A549 (cell line): Measurements from ENCODE around the gene RAP1B. TPM values are rescaled to one million over a fixed set of nuclear protein-coding genes. Genes with fewer than 3 reads are reported as not detected.

Source experiments
- ATAC-seq, 2 experiments: fragments of 200-7000 bp in 1 of 2; fragments of >200 bp in 1 of 2; cut with Nextera tagmentation in 1 of 2; cut with Tn5 transposase in 1 of 2; 3 replicates each; pipeline versions ENCODE4 v1.8.0 to v1.9.1; 2018 to 2020; ENCODE audit warnings: mild to moderate bottlenecking in 1 of 2, moderate library complexity in 1 of 2
- CTCF ChIA-PET: fragments of 300-600 bp; sonication (Branson Sonifier 250); formaldehyde crosslinking; extraction: SDS; loops from one replicate; lab custom pipeline; 2021; ENCODE audit warnings: antibody characterized with exemption, inconsistent platforms; lab: Yijun Ruan, JAX
- POLR2A ChIA-PET: fragments of 350-600 bp; formaldehyde crosslinking; extraction: SDS; loops from one replicate; lab custom pipeline; 2021; ENCODE audit warnings: antibody characterized with exemption, inconsistent platforms; lab: Yijun Ruan, JAX
- DNase-seq, 2 experiments: peaks; one replicate each; pipeline versions ENCODE4 v3.0.0 to v3.0.0-alpha.2; 2011 to 2016; ENCODE audit warnings: low read depth in 1 of 2, low spot score in 1 of 2
- FAIRE-seq: peaks from 2 replicates; lab custom pipeline; 2011; peaks lifted over from hg19 to GRCh38; lab: Jason Lieb, UNC
- H3K27ac ChIP-seq, 2 experiments: fragments of >200 bp; sonication (Bioruptor Twin); formaldehyde crosslinking; 3 replicates each; pipeline ENCODE4 v1.5.1; 2016 to 2017
- H3K4me1 ChIP-seq: fragments of >200 bp; sonication (Bioruptor Twin); formaldehyde crosslinking; 3 replicates; pipeline ENCODE4 v1.6.1; 2016
- H3K4me2 ChIP-seq: fragments of >200 bp; sonication (Bioruptor Twin); formaldehyde crosslinking; 3 replicates; pipeline ENCODE4 v1.6.1; 2016
- H3K4me3 ChIP-seq: fragments of >200 bp; sonication (Bioruptor Twin); formaldehyde crosslinking; 3 replicates; pipeline ENCODE4 v1.5.1; 2016
- H3K9me3 ChIP-seq: fragments of >200 bp; sonication (Bioruptor Twin); formaldehyde crosslinking; 3 replicates; pipeline ENCODE4 v1.6.1; 2016
- CBX2 ChIP-seq: fragments of 200-600 bp; sonication (generic); IDR thresholded peaks from 2 replicates; pipeline ENCODE4 v1.6.1; 2016; ENCODE audit warnings: low read depth, mild to moderate bottlenecking, borderline replicate concordance
- CBX8 ChIP-seq: fragments of 200-600 bp; sonication (generic); IDR thresholded peaks from 2 replicates; pipeline ENCODE4 v1.6.1; 2016
- CHD2 ChIP-seq: fragments of 150-350 bp; IDR thresholded peaks from 2 replicates; pipeline ENCODE4 v1.6.1; 2014; ENCODE audit warnings: low read length; ENCODE audit not compliant: partially characterized antibody
- CHD4 ChIP-seq: fragments of 200-600 bp; sonication (generic); IDR thresholded peaks from 2 replicates; pipeline ENCODE4 v1.6.1; 2016; ENCODE audit warnings: antibody characterized with exemption, mild to moderate bottlenecking, borderline replicate concordance
- EHMT2 ChIP-seq: fragments of 200-600 bp; sonication (generic); IDR thresholded peaks from 2 replicates; pipeline ENCODE4 v1.6.1; 2016; ENCODE audit warnings: antibody characterized with exemption, low read depth, mild to moderate bottlenecking, moderate library complexity
- FOSB ChIP-seq: fragments of 250-450 bp; sonication (Bioruptor Pico); IDR thresholded peaks from 2 replicates; pipeline ENCODE4 v1.5.0; 2020; ENCODE audit warnings: mild to moderate bottlenecking, moderate library complexity
- FOSL2 ChIP-seq, 2 experiments: fragments of 450-650 bp in 1 of 2; fragments of >200 bp in 1 of 2; sonication (Bioruptor Twin) in 1 of 2; formaldehyde crosslinking; IDR thresholded peaks; 2 replicates each; pipeline versions ENCODE4 v1.5.0 to v1.6.1; 2016 to 2020; ENCODE audit warnings: mild to moderate bottlenecking in 1 of 2, moderate library complexity in 1 of 2
- FOXS1 ChIP-seq: fragments of 250-450 bp; sonication (Bioruptor Pico); IDR thresholded peaks from 2 replicates; pipeline ENCODE4 v1.5.0; 2020; ENCODE audit warnings: mild to moderate bottlenecking, moderate library complexity
- GATA3 ChIP-seq: IDR thresholded peaks from 2 replicates; pipeline ENCODE4 v1.6.1; 2012; ENCODE audit warnings: borderline replicate concordance
- HDAC2 ChIP-seq: fragments of 200-600 bp; sonication (generic); IDR thresholded peaks from 2 replicates; pipeline ENCODE4 v1.6.1; 2016
- HOXA7 ChIP-seq: fragments of 250-450 bp; sonication (Bioruptor Pico); IDR thresholded peaks from 2 replicates; pipeline ENCODE4 v1.5.0; 2020; ENCODE audit warnings: mild to moderate bottlenecking, moderate library complexity
- HOXB13 ChIP-seq: fragments of 250-450 bp; sonication (Bioruptor Pico); IDR thresholded peaks from 2 replicates; pipeline ENCODE4 v1.5.0; 2020; ENCODE audit warnings: low read depth, mild to moderate bottlenecking, moderate library complexity
- KDM5A ChIP-seq: fragments of 200-600 bp; sonication (generic); IDR thresholded peaks from 2 replicates; pipeline ENCODE4 v1.6.1; 2016; ENCODE audit warnings: antibody characterized with exemption, mild to moderate bottlenecking
- MAZ ChIP-seq: fragments of 150-350 bp; IDR thresholded peaks from 2 replicates; pipeline ENCODE4 v1.6.1; 2014; ENCODE audit warnings: antibody characterized with exemption, low read depth, low read length, borderline replicate concordance
- NR3C1 ChIP-seq: fragments of >200 bp; sonication (Bioruptor Twin); formaldehyde crosslinking; IDR thresholded peaks from 3 replicates; pipeline ENCODE4 v1.6.1; 2017
- POLR2A ChIP-seq: IDR thresholded peaks from 2 replicates; pipeline ENCODE4 v1.6.1; 2012; ENCODE audit warnings: mild to moderate bottlenecking, low read length
- RCOR1 ChIP-seq: fragments of 150-350 bp; IDR thresholded peaks from 2 replicates; pipeline ENCODE4 v1.6.1; 2014; ENCODE audit warnings: antibody characterized with exemption, low read length, low read depth
- SREBF2 ChIP-seq: fragments of 450-650 bp; IDR thresholded peaks from 2 replicates; pipeline ENCODE4 v1.6.1; 2014; ENCODE audit warnings: mild to moderate bottlenecking, moderate library complexity
- TFCP2L1 ChIP-seq: fragments of 250-450 bp; sonication (Bioruptor Pico); IDR thresholded peaks from 2 replicates; pipeline ENCODE4 v1.5.0; 2021; ENCODE audit warnings: mild to moderate bottlenecking
- ZC3H11A ChIP-seq: fragments of 450-650 bp; IDR thresholded peaks from 2 replicates; pipeline ENCODE4 v1.6.1; 2014; ENCODE audit warnings: antibody characterized with exemption, mild to moderate bottlenecking
- ZNF302 ChIP-seq: fragments of 250-450 bp; sonication (Bioruptor Pico); IDR thresholded peaks from 2 replicates; pipeline ENCODE4 v1.9.0; 2021; ENCODE audit warnings: inconsistent platforms, mild to moderate bottlenecking, moderate library complexity
- WGBS: methylation state at CpG from one replicate; pipeline ENCODE4 v1.1.6; 2017; ENCODE audit errors: missing lambda C conversion rate; 5-methylcytosine and 5-hydroxymethylcytosine counted together
- polyA plus RNA-seq, 4 experiments: library from polyadenylated mRNA; depleted of rRNA in 3 of 4; stranded (reverse); fragments of >200 nt; fragmentation: RNase III in 1 of 4; extraction: RNeasy Plus Mini Kit Qiagen cat#74134 plus additional on column Dnase treatment in 1 of 4; gene quantifications; 2 replicates in 3 of 4; 3 replicates in 1 of 4; pipeline ENCODE4 v1.2.3, GENCODE V29; 2011 to 2017
- small RNA-seq, 6 experiments: library from RNA; depleted of rRNA; stranded (forward); fragments of <200 nt; gene quantifications; one replicate each; pipeline ENCODE3, GENCODE V24; 2012
- TF ChIP-seq, protein P1 (sequence below): fragments of >200 bp; sonication (Bioruptor Twin); formaldehyde crosslinking; IDR thresholded peaks from 2 replicates; pipeline ENCODE4 v1.6.1; 2016
- TF ChIP-seq, protein P2 (sequence below): IDR thresholded peaks from 2 replicates; pipeline ENCODE4 v1.6.1; 2012
- TF ChIP-seq, protein P3 (sequence below): fragments of 200-600 bp; sonication (generic); IDR thresholded peaks from 2 replicates; pipeline ENCODE4 v1.6.1; 2016; ENCODE audit warnings: antibody characterized with exemption, mild to moderate bottlenecking, moderate library complexity

The RAP1B gene
- polyA plus RNA-seq, 2 of the 4 experiments (the other 2 are of a cell fraction), result 196 to 305 TPM

DNA sequence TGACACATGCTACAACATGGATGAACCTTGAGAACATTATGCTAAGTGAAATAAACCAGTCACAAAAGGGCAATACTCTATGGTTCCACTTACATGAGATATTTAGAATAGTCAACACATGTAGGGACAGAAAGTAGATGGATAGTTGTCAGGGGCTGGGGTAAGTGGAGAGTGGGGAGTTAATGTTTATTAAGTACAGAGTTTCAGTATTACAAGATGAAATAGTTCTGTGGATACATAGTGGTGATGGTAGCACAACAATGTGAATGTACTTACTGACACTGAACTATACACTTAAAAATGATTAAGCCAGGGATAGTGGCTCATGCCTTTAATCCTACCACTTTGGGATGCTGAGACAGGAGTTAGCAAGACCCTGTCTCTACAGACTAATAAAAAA lies 84.8 kb downstream of the RAP1B start (continued):
- no peak for TF ChIP-seq CBX8
- no peak for TF ChIP-seq TFCP2L1
- TF ChIP-seq CHD4, result no peak
- TF ChIP-seq HOXA7 (CRISPR knock-in tag), result no peak
- TF ChIP-seq FOSB (CRISPR knock-in tag), result no peak
- TF ChIP-seq EHMT2, result no peak
- TF ChIP-seq FOSL2 (IDR thresholded peaks at IDR 0.05), result no peak
- no peak for TF ChIP-seq FOSL2 (CRISPR knock-in tag; IDR thresholded peaks at IDR 0.05)
- no peak for TF ChIP-seq KDM5A

DNA sequence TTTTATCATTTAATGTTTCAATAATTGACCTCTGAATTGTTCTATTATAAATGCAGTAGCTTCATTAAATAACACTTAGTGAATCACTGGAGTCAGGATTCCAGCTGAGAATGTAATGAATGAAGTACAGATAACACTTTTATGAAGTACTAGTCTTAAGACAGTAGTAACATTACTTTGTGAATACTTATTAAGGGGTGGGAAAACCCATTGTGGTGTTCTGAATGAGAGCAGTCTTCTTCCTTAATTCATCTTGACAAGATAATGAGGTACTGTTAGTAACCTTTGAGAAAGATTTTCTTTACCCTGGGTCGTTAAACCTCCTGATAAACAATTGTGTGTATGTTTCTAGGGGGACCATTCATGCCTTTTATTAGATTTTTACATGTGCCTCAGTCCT lies 88.8 kb downstream of the RAP1B start:
- Histone ChIP-seq H3K4me2 (no peak overlapping the region), H3K4me1 (no peaks in the 10 kb centered on the region), H3K9me3 (no peaks in the 10 kb centered on the region), H3K4me3 (no peak overlapping the region), H3K27ac (no peak overlapping the region)
- DNase-seq, result no peak
- no peak for TF ChIP-seq FOXS1 (CRISPR knock-in tag)
- no peak for TF ChIP-seq ZNF302 (CRISPR knock-in tag)
- TF ChIP-seq CHD4, result no peak
- TF ChIP-seq ZC3H11A, result no peak
- TF ChIP-seq, protein P1, sequence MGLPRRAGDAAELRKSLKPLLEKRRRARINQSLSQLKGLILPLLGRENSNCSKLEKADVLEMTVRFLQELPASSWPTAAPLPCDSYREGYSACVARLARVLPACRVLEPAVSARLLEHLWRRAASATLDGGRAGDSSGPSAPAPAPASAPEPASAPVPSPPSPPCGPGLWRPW, result no peak
- TF ChIP-seq NR3C1, result no peak
- no peak for TF ChIP-seq RCOR1
- TF ChIP-seq POLR2A, result no peak
- no peak for TF ChIP-seq CBX2
- no peak for TF ChIP-seq TFCP2L1
- no peak for TF ChIP-seq KDM5A
- TF ChIP-seq HOXB13 (CRISPR knock-in tag), result no peak
- no peak for TF ChIP-seq GATA3
- no peak for TF ChIP-seq MAZ
- TF ChIP-seq, protein P2, sequence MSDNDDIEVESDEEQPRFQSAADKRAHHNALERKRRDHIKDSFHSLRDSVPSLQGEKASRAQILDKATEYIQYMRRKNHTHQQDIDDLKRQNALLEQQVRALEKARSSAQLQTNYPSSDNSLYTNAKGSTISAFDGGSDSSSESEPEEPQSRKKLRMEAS, result no peak
- TF ChIP-seq, protein P3, sequence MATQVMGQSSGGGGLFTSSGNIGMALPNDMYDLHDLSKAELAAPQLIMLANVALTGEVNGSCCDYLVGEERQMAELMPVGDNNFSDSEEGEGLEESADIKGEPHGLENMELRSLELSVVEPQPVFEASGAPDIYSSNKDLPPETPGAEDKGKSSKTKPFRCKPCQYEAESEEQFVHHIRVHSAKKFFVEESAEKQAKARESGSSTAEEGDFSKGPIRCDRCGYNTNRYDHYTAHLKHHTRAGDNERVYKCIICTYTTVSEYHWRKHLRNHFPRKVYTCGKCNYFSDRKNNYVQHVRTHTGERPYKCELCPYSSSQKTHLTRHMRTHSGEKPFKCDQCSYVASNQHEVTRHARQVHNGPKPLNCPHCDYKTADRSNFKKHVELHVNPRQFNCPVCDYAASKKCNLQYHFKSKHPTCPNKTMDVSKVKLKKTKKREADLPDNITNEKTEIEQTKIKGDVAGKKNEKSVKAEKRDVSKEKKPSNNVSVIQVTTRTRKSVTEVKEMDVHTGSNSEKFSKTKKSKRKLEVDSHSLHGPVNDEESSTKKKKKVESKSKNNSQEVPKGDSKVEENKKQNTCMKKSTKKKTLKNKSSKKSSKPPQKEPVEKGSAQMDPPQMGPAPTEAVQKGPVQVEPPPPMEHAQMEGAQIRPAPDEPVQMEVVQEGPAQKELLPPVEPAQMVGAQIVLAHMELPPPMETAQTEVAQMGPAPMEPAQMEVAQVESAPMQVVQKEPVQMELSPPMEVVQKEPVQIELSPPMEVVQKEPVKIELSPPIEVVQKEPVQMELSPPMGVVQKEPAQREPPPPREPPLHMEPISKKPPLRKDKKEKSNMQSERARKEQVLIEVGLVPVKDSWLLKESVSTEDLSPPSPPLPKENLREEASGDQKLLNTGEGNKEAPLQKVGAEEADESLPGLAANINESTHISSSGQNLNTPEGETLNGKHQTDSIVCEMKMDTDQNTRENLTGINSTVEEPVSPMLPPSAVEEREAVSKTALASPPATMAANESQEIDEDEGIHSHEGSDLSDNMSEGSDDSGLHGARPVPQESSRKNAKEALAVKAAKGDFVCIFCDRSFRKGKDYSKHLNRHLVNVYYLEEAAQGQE, result no peak
- no peak for TF ChIP-seq HDAC2
- TF ChIP-seq CHD2, result no peak
- no peak for TF ChIP-seq SREBF2
- WGBS, result 87% methylated on average over 1 of the region's 1 CpG
- no peak for FAIRE-seq
- no peak for ATAC-seq
- POLR2A ChIA-PET, result no interaction called here
- CTCF ChIA-PET, result no interaction called here

Small RNA genes lying within 50 kb of the gene (small RNA-seq; reads per million reads assigned to genes)
- gene RF00017 (0 reads per million in 6 experiments), gene SNORA70G (0 reads per million in 6 experiments)

Other genes starting within 250 kb of the RAP1B start
- 127 and 194 TPM in 2 replicates for gene NUP107, start 76.1 kb downstream of the RAP1B start, polyA plus RNA-seq (2011; rRNA removed)
- gene NUP107, start 76.1 kb downstream of the RAP1B start, polyA plus RNA-seq (2017; fragmentation: RNase III; extraction: RNeasy Plus Mini Kit Qiagen cat#74134 plus additional on column Dnase treatment), result 78.5 to 86.0 TPM (median 79.3 TPM) in 3 replicates
- 16.7 and 22.1 TPM in 2 replicates for gene SLC35E3, start 135.3 kb downstream of the RAP1B start, polyA plus RNA-seq (2011; rRNA removed)
- 4.8 to 6.5 TPM (median 5.1 TPM) in 3 replicates for gene SLC35E3, start 135.3 kb downstream of the RAP1B start, polyA plus RNA-seq (2017; fragmentation: RNase III; extraction: RNeasy Plus Mini Kit Qiagen cat#74134 plus additional on column Dnase treatment)
- 96.4 and 108 TPM in 2 replicates for gene MDM2, start 197.3 kb downstream of the RAP1B start, polyA plus RNA-seq (2011; rRNA removed)
- gene MDM2, start 197.3 kb downstream of the RAP1B start, polyA plus RNA-seq (2017; fragmentation: RNase III; extraction: RNeasy Plus Mini Kit Qiagen cat#74134 plus additional on column Dnase treatment), result 40.3 to 48.6 TPM (median 48.2 TPM) in 3 replicates